Measurements from ENCODE around the gene RGS5. TPM values are rescaled to one million over a fixed set of nuclear protein-coding genes. Genes with fewer than 3 reads are reported as not detected.
"Not testable (repeated sequence)": the region's sequence is repeated elsewhere in the genome, so short reads cannot be mapped to it uniquely, and the experiment has no call there.

RGS5 gene
- polyA plus RNA-seq, 1 donor (not counting 4 experiments of a cell fraction or from before 2014, with no cell fraction given): 4.1 TPM

DNA sequence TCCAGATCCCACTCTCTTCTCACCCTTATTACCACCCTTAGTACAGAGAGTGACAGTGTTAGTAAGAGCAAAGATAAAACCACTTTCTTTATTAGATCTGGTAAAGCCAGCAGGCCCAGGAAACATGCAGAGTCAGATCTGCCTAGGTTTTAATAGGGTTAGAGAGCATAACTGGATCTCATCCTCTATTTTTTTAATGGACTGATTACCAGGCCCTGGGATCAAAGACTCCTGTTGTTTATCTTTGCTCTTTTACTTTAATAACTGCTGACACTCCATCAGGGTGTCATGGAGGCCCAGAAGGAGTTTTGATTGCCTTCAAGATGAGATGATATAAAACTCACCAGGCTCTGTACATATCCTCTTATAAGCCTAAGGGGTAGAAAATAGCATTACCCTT is 45.3 kb upstream of the RGS5 start:
- H3K9me1 ChIP-seq (ENCODE audit: control insufficient read depth, extremely low read depth, insufficient read depth, low read length): no peaks in the 10 kb centered on the region
- no peaks in the 10 kb centered on the region for H3K4me1 ChIP-seq (ENCODE audit: control insufficient read depth, extremely low read depth, insufficient read depth, low read length)
- H3K27ac ChIP-seq (ENCODE audit: control insufficient read depth, insufficient read depth, low read length): no peak overlapping the region
- H3K9me3 ChIP-seq (ENCODE audit: control insufficient read depth, low read depth, low read length): no peaks in the 10 kb centered on the region
- DNase-seq (ENCODE audit: low read depth, low spot score): no peak
- no peaks in the 10 kb centered on the region for H3K27me3 ChIP-seq (ENCODE audit: control insufficient read depth, extremely low read depth, insufficient read depth, low read length)
- no peak overlapping the region for H3K9ac ChIP-seq (ENCODE audit: control insufficient read depth, extremely low read depth, insufficient read depth, low read length)
- no peak overlapping the region for H2AFZ ChIP-seq (ENCODE audit: control insufficient read depth, low read length)
- no peak overlapping the region for H3K4me3 ChIP-seq (ENCODE audit: control insufficient read depth in 2 of 3, extremely low read depth in 1 of 3, insufficient read depth in 2 of 3, low read depth in 1 of 3, low read length in 3 of 3)
- TF ChIP-seq, protein P1, sequence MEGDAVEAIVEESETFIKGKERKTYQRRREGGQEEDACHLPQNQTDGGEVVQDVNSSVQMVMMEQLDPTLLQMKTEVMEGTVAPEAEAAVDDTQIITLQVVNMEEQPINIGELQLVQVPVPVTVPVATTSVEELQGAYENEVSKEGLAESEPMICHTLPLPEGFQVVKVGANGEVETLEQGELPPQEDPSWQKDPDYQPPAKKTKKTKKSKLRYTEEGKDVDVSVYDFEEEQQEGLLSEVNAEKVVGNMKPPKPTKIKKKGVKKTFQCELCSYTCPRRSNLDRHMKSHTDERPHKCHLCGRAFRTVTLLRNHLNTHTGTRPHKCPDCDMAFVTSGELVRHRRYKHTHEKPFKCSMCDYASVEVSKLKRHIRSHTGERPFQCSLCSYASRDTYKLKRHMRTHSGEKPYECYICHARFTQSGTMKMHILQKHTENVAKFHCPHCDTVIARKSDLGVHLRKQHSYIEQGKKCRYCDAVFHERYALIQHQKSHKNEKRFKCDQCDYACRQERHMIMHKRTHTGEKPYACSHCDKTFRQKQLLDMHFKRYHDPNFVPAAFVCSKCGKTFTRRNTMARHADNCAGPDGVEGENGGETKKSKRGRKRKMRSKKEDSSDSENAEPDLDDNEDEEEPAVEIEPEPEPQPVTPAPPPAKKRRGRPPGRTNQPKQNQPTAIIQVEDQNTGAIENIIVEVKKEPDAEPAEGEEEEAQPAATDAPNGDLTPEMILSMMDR (optimal IDR thresholded peaks at IDR 0.05 in 1 of 3, IDR thresholded peaks at IDR 0.05 in 1 of 3, conservative IDR thresholded peaks at IDR 0.05 in 1 of 3; ENCODE audit: extremely low read depth in 1 of 3, insufficient read depth in 2 of 3, low read length in 3 of 3): no peak
- no peak for TF ChIP-seq EZH2 (IDR thresholded peaks at IDR 0.05; ENCODE audit: low read length)
- no peak overlapping the region for H3K4me2 ChIP-seq (ENCODE audit: control insufficient read depth, extremely low read depth, insufficient read depth, low read depth, low read length)
- H4K20me1 ChIP-seq (ENCODE audit: control insufficient read depth, extremely low read depth, insufficient read depth, low read length): no peaks in the 10 kb centered on the region
- dilution Hi-C loops (cut with MboI; ENCODE audit: extremely low pct_ligation_motif_present, low sequenced_read_pairs): no loop called here
- FAIRE-seq: no peak
- no peaks in the 10 kb centered on the region for H3K79me2 ChIP-seq (ENCODE audit: control insufficient read depth, insufficient read depth, low read length)
- H3K36me3 ChIP-seq (ENCODE audit: control insufficient read depth in 2 of 2, extremely low read depth in 1 of 2, insufficient read depth in 2 of 2, low read length in 2 of 2): no peaks in the 10 kb centered on the region

DNA sequence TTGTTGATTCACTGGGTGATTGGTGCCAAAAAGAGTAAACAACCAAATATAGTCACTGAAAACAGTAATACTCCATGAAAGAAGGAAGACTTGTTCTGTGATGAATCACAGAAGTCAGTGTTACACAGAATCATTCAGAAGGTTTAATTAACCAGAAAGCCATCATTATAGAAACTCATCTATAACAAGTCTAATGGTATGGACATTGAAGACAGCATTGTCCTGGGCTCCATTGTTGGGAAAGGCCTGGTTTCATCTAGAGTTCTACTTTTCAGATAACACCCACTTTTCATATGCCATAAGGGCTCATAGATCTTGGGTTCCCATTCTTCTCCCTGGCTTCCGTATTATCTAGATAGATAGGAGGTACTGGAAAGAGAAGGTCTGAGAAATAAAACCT is 41.9 kb upstream of the RGS5 start:
- H3K79me2 ChIP-seq (ENCODE audit: control insufficient read depth, insufficient read depth, low read length); H3K27me3 ChIP-seq (ENCODE audit: control insufficient read depth, extremely low read depth, insufficient read depth, low read length); H3K4me1 ChIP-seq (ENCODE audit: control insufficient read depth, extremely low read depth, insufficient read depth, low read length); dilution Hi-C loops (cut with MboI; ENCODE audit: extremely low pct_ligation_motif_present, low sequenced_read_pairs); H3K36me3 ChIP-seq (ENCODE audit: control insufficient read depth in 2 of 2, extremely low read depth in 1 of 2, insufficient read depth in 2 of 2, low read length in 2 of 2); H3K4me2 ChIP-seq (ENCODE audit: control insufficient read depth, extremely low read depth, insufficient read depth, low read depth, low read length); H3K9ac ChIP-seq (ENCODE audit: control insufficient read depth, extremely low read depth, insufficient read depth, low read length); FAIRE-seq; H3K9me3 ChIP-seq (ENCODE audit: control insufficient read depth, low read depth, low read length); H3K9me1 ChIP-seq (ENCODE audit: control insufficient read depth, extremely low read depth, insufficient read depth, low read length); DNase-seq (ENCODE audit: low read depth, low spot score); H3K27ac ChIP-seq (ENCODE audit: control insufficient read depth, insufficient read depth, low read length); H2AFZ ChIP-seq (ENCODE audit: control insufficient read depth, low read length); H3K4me3 ChIP-seq (ENCODE audit: control insufficient read depth in 2 of 3, extremely low read depth in 1 of 3, insufficient read depth in 2 of 3, low read depth in 1 of 3, low read length in 3 of 3); H4K20me1 ChIP-seq (ENCODE audit: control insufficient read depth, extremely low read depth, insufficient read depth, low read length): not testable (repeated sequence)

DNA sequence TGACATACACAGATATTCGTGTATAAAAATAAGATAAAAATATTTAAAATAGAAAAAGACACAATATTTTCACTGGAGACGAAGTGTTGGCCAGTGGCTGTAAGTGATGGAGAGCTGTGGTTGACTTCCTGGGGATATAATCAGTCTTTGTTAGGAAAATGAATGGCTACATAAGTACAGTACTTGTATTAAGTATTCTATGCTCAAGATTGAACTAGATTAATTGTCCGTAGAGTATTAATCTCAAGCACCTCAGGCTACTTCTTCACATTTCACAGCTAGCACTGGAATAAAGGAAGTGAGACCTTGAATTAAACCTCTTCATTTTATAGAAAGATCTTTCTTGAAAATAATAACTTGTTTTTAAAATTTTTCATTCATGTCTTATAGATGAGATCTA is 39.0 kb upstream of the RGS5 start:
- Histone ChIP-seq H3K36me3 (ENCODE audit: control insufficient read depth in 2 of 2, extremely low read depth in 1 of 2, insufficient read depth in 2 of 2, low read length in 2 of 2) (no peaks in the 10 kb centered on the region), H3K27ac (ENCODE audit: control insufficient read depth, insufficient read depth, low read length) (no peak overlapping the region), H3K79me2 (ENCODE audit: control insufficient read depth, insufficient read depth, low read length) (no peaks in the 10 kb centered on the region), H3K9ac (ENCODE audit: control insufficient read depth, extremely low read depth, insufficient read depth, low read length) (no peak overlapping the region), H3K4me1 (ENCODE audit: control insufficient read depth, extremely low read depth, insufficient read depth, low read length) (peaks cover 4% of the 10 kb centered on the region), H4K20me1 (ENCODE audit: control insufficient read depth, extremely low read depth, insufficient read depth, low read length) (no peaks in the 10 kb centered on the region), H3K4me2 (ENCODE audit: control insufficient read depth, extremely low read depth, insufficient read depth, low read depth, low read length) (no peak overlapping the region), H3K9me3 (ENCODE audit: control insufficient read depth, low read depth, low read length) (no peaks in the 10 kb centered on the region), H3K4me3 (ENCODE audit: control insufficient read depth in 2 of 3, extremely low read depth in 1 of 3, insufficient read depth in 2 of 3, low read depth in 1 of 3, low read length in 3 of 3) (no peak overlapping the region), H3K27me3 (ENCODE audit: control insufficient read depth, extremely low read depth, insufficient read depth, low read length) (no peaks in the 10 kb centered on the region), H3K9me1 (ENCODE audit: control insufficient read depth, extremely low read depth, insufficient read depth, low read length) (no peaks in the 10 kb centered on the region), H2AFZ (ENCODE audit: control insufficient read depth, low read length) (no peak overlapping the region)
- dilution Hi-C loops (cut with MboI; ENCODE audit: extremely low pct_ligation_motif_present, low sequenced_read_pairs): no loop called here
- TF ChIP-seq, protein P1 (optimal IDR thresholded peaks at IDR 0.05 in 1 of 3, IDR thresholded peaks at IDR 0.05 in 1 of 3, conservative IDR thresholded peaks at IDR 0.05 in 1 of 3; ENCODE audit: extremely low read depth in 1 of 3, insufficient read depth in 2 of 3, low read length in 3 of 3): no peak
- no peak for TF ChIP-seq EZH2 (IDR thresholded peaks at IDR 0.05; ENCODE audit: low read length)
- DNase-seq (ENCODE audit: low read depth, low spot score) (no peak), FAIRE-seq (no peak)
